Immature natural killer cell (primary cell): ENCODE measurements around the gene PCBP3. TPM values are rescaled to one million over a fixed set of nuclear protein-coding genes. Genes with fewer than 3 reads are reported as not detected.
"Not testable (repeated sequence)": the region's sequence is repeated elsewhere in the genome, so short reads cannot be mapped to it uniquely, and the experiment has no call there.

Experiments
- DNase-seq, 3 donors: peaks; one replicate each; pipeline ENCODE4 v3.0.0; 2022; ENCODE audit warnings: mixed read lengths in 1 of 3
- H3K27ac Mint-ChIP-seq, 6 donors: one replicate each; pipeline ENCODE4 v1.8.0; 2020; ENCODE audit warnings: mixed read lengths in 6 of 6, mild to moderate bottlenecking in 5 of 6, inconsistent platforms in 4 of 6, moderate library complexity in 3 of 6
- H3K27me3 Mint-ChIP-seq, 3 donors: one replicate each; pipeline ENCODE4 v1.8.0; 2020 to 2021; ENCODE audit warnings: low read depth in 3 of 3, mild to moderate bottlenecking in 3 of 3, mixed read lengths in 3 of 3, moderate library complexity in 3 of 3, inconsistent platforms in 1 of 3
- H3K36me3 Mint-ChIP-seq, 3 donors: one replicate each; pipeline ENCODE4 v1.8.0; 2020; ENCODE audit warnings: mixed read lengths in 3 of 3, inconsistent platforms in 2 of 3, mild to moderate bottlenecking in 2 of 3
- H3K4me1 Mint-ChIP-seq, 2 donors: one replicate each; pipeline ENCODE4 v1.8.0; 2020; ENCODE audit warnings: inconsistent platforms in 2 of 2, mild to moderate bottlenecking in 2 of 2, mixed read lengths in 2 of 2, moderate library complexity in 1 of 2
- H3K4me3 Mint-ChIP-seq, 5 donors: one replicate each; pipeline ENCODE4 v1.8.0; 2020; ENCODE audit warnings: mild to moderate bottlenecking in 5 of 5, mixed read lengths in 5 of 5, inconsistent platforms in 3 of 5, moderate library complexity in 3 of 5
- H3K9me3 Mint-ChIP-seq, 6 donors: one replicate each; pipeline ENCODE4 v1.8.0; 2020; ENCODE audit warnings: mild to moderate bottlenecking in 6 of 6, mixed read lengths in 6 of 6, inconsistent platforms in 4 of 6, moderate library complexity in 3 of 6
- polyA plus RNA-seq, 3 donors: library from polyadenylated mRNA; unstranded; fragments of 300-500 nt; fragmentation: Illumina TruSeq; gene quantifications; one replicate each; pipeline ENCODE4 v1.2.3, GENCODE V29; 2021

Gene PCBP3
- polyA plus RNA-seq, 3 donors from 2014 or later, result 0.27 to 0.71 TPM; not detected in 1

DNA sequence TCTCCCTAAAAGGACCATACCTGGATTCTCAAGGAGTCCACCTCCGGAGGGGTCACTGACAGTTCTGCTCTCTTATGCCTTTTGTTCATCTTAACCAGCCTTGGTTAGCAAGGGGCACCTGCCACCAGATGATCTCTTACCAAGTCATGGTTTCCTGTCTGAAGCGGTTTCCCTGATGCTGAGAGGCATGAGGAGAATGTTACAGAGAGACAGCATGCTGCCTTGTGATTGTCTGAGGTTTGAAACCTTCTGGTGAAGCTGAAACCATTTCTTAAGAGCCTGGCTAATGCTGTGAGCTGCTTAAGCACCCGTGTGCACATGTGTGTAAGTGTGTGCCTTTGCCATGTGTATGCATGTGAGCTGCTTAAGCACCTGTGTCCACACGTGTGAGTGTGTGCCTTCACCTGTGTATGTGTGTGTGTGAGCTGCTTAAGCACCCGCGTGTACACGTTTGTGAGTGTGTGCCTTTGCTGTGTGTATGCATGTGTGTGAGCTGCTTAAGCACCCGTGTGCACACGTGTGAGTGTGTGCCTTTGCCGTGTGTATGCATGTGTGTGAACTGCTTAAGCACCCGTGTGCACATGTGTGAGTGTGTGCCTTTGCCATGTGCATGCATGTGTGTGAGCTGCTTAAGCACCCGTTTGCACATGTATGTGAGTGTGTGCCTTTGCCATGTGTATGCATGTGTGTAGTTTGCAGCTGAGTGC lies 201.7 kb downstream of the PCBP3 start:
- Mint-ChIP-seq H3K27ac (no peak overlapping the region), H3K36me3 (peaks cover 5% of the 10 kb centered on the region in 3 donors), H3K9me3 (peaks cover 3 to 12% (median 6%) of the 10 kb centered on the region in 6 donors), H3K4me3 (no peak overlapping the region), H3K4me1 (no peaks in the 10 kb centered on the region), H3K27me3 (peaks cover 2 to 13% (median 4%) of the 10 kb centered on the region in 3 donors)
- no peak for DNase-seq

DNA sequence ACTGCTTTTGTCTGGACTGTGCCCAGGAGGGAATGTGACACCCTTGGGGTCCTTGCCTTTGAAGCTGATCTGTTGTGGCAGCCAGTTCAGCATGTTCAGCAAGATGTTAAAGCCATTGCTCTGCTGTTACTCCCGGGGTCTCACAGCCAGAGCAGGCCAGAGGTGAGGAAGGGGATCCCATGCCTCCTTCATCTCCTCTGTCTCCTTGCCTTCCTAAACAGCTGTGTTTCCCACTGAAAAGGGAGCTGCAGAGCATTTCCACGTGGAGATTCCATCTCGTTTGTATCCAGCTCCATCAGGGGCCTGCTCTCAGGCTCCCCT lies 202.2 kb downstream of the PCBP3 start:
- peaks cover 2 to 16% (median 4%) of the 10 kb centered on the region in 3 donors for H3K27me3 Mint-ChIP-seq
- peaks cover 5% of the 10 kb centered on the region in 3 donors for H3K36me3 Mint-ChIP-seq
- DNase-seq, result no peak
- no peak overlapping the region for H3K4me3 Mint-ChIP-seq
- H3K9me3 Mint-ChIP-seq, result peaks cover 3 to 12% (median 6%) of the 10 kb centered on the region in 6 donors
- H3K27ac Mint-ChIP-seq, result no peak overlapping the region
- no peaks in the 10 kb centered on the region for H3K4me1 Mint-ChIP-seq

DNA sequence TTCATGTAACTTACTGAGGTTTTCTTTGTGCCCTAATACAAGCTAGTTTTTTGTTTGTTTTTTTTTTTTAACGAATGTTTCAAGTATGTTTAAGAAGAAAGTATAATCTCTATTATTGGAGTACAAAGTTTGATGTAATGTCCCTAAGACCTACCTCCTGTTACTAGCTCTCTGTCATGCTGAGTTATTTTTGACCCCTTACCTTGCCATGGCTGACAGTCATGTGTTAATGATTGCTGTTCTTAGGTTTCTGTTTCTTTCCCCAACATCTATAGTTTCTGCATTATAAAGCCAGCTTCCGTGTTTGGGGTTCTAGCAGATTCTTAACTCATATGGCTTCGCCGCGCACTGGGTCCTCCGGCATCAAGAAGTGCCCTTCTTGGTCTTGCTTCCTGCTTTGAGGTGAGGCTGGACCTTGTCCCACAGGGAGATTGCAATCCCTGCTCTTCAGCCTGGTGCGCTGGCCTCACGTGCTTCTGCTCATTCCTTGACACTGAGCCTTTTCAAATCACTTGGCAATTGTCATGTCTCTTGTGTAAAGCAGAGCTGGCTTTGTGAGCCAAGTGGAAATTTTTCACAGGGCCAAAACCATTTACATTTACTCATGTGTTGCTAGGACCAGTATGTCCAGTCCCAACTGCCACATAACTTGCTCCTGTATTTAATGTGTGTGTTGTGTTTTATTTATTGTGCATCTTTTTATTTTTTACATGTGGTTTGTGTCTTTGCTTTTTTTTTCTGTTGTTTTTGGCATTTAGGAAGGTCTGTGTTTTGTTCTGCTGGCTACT lies 203.0 kb downstream of the PCBP3 start:
- H3K4me3 Mint-ChIP-seq, result no peak overlapping the region
- peaks cover 0 to 5% (median under 1%) of the 10 kb centered on the region in 6 donors for H3K9me3 Mint-ChIP-seq
- no peak overlapping the region for H3K27ac Mint-ChIP-seq
- no peak for DNase-seq
- H3K4me1 Mint-ChIP-seq, result no peaks in the 10 kb centered on the region
- H3K36me3 Mint-ChIP-seq, result no peaks in the 10 kb centered on the region
- H3K27me3 Mint-ChIP-seq, result peaks cover 2 to 14% (median 2%) of the 10 kb centered on the region in 3 donors

DNA sequence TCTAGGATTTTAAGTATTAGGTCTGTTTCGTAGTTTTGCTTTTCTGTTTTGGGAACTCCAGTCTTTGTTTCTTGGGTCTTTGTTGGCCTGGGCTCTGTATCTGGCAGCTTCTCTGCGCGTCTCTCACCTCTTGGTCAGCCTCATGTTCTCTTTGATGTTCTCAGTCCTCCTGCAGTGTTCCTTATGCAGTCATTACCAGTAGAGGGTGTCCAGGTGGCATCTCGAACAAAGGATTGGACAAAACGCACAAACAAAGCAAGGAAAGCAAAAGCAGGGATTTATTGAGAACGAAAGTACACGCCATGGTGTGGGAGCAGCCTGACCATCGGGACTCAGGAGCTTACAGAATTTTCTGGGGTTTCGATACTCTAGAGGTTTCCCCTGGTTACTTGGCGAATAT lies 204.3 kb downstream of the PCBP3 start:
- DNase-seq, result no peak
- H3K36me3 Mint-ChIP-seq, result no peaks in the 10 kb centered on the region
- H3K4me3 Mint-ChIP-seq, result no peak overlapping the region
- H3K4me1 Mint-ChIP-seq, result no peaks in the 10 kb centered on the region
- no peak overlapping the region for H3K27ac Mint-ChIP-seq
- no peaks in the 10 kb centered on the region for H3K9me3 Mint-ChIP-seq
- H3K27me3 Mint-ChIP-seq, result peaks cover 0 to 13% (median 2%) of the 10 kb centered on the region in 3 donors

DNA sequence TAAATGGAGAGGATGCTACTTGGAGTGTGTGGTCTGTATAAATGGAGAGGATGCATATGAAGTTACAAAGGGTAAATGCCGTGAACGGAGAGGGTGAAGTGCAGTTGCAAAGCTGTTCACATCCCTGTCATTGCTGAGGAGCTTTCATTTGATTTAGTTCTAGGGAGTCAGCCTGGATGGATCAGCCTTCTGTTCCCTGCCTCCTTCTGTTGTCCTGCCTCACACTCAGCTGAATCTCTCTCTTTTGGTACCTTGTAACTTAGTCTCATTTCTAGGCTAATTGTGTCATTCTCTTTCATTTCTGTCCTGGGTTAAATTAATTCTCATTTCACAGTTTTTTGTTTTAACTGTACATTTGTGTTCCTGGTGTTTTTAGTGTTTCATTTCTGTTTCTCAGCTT lies 204.8 kb downstream of the PCBP3 start:
- no peak overlapping the region for H3K27ac Mint-ChIP-seq
- no peaks in the 10 kb centered on the region for H3K36me3 Mint-ChIP-seq
- H3K4me1 Mint-ChIP-seq, result no peaks in the 10 kb centered on the region
- no peak overlapping the region for H3K4me3 Mint-ChIP-seq
- DNase-seq, result no peak
- H3K9me3 Mint-ChIP-seq, result no peaks in the 10 kb centered on the region
- H3K27me3 Mint-ChIP-seq, result peaks cover 0 to 15% (median 2%) of the 10 kb centered on the region in 3 donors

DNA sequence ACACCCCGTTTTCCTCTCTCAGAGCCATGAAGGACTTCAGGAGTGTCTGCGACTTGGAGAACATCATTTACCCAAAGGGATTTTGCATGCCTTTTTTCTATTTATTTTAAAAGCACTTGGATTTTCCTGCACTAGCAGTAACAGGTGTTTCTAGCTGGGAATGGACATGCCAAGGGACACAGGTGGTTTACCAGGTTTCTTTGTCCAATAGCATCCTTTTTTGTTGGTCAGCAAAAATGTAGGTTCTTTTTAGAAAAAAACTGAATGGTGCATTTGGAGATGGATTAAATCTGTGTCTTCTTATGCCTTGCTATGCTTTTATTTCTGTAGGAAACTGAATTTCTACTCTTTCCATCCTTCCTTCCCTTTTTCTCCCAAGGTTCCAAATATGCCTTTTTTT lies 205.3 kb downstream of the PCBP3 start:
- H3K4me3 Mint-ChIP-seq, result no peak overlapping the region
- H3K27me3 Mint-ChIP-seq, result peaks cover 0 to 15% (median 2%) of the 10 kb centered on the region in 3 donors
- no peaks in the 10 kb centered on the region for H3K36me3 Mint-ChIP-seq
- H3K9me3 Mint-ChIP-seq, result no peaks in the 10 kb centered on the region
- H3K27ac Mint-ChIP-seq, result no peak overlapping the region
- H3K4me1 Mint-ChIP-seq, result no peaks in the 10 kb centered on the region
- DNase-seq, result no peak

DNA sequence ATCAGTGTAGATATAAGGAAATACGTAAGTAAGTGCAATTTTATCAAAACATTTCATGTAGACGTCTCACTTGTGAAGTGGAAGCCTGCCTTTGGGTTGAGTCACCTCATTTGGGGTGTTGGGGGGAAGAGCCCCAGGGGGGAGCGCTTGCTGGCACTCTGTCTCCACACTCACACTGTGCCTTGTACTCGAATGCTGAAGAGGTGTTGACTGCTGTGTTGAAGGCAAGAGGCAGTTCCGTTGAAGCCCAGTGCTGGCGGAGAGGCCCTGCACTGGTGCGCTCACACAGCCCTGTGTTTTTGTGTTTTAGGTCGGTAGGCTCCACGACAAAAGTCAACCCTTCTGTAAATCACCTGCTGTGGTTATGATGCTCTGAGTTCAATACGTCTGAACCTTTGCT lies 206.1 kb downstream of the PCBP3 start:
- no peak for DNase-seq
- Mint-ChIP-seq H3K27ac (no peak overlapping the region), H3K36me3 (no peaks in the 10 kb centered on the region), H3K4me3 (no peak overlapping the region), H3K4me1 (no peaks in the 10 kb centered on the region), H3K27me3 (peaks cover 0 to 16% (median 2%) of the 10 kb centered on the region in 3 donors), H3K9me3 (no peaks in the 10 kb centered on the region)

DNA sequence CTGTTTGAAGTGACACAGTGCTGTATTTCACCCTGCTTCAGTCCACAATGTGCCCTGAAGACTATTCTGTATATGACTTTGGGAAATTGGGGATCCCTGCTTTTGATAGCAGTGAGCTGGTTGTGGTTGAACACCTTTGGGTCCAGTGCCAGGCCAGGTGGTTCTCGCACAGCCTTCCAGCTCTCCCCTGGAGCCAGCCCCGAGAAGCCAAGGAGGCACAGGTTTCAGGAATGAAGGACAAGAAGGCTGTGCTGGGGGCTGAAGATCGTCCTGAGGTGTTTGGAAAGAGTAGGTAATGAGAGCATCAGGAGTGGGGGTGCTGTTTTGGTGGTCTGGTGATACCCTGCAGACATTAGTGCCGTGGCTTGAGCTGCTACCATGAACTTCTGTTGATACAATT lies 206.7 kb downstream of the PCBP3 start:
- Mint-ChIP-seq H3K4me3 (no peak overlapping the region), H3K36me3 (no peaks in the 10 kb centered on the region), H3K9me3 (no peaks in the 10 kb centered on the region), H3K27me3 (peaks cover under 1 to 17% (median 2%) of the 10 kb centered on the region in 3 donors), H3K4me1 (no peaks in the 10 kb centered on the region), H3K27ac (no peak overlapping the region)
- no peak for DNase-seq

DNA sequence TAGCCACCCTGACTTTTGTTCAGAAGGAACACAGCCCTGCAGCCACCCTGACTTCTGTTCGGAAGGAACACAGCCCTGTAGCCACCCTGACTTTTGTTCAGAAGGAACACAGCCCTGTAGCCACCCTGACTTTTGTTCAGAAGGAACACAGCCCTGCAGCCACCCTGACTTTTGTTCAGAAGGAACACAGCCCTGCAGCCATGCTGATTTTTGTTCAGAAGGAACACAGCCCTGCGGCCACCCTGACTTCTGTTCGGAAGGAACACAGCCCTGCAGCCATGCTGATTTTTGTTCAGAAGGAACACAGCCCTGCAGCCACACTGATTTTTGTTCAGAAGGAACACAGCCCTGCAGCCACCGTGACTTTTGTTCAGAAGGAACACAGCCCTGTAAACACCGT lies 208.9 kb downstream of the PCBP3 start:
- not testable (repeated sequence) for H3K27ac Mint-ChIP-seq, H3K4me1 Mint-ChIP-seq, DNase-seq, H3K36me3 Mint-ChIP-seq, H3K9me3 Mint-ChIP-seq, H3K4me3 Mint-ChIP-seq
- H3K27me3 Mint-ChIP-seq, result peaks cover 2 to 17% (median 2%) of the 10 kb centered on the region in 3 donors

DNA sequence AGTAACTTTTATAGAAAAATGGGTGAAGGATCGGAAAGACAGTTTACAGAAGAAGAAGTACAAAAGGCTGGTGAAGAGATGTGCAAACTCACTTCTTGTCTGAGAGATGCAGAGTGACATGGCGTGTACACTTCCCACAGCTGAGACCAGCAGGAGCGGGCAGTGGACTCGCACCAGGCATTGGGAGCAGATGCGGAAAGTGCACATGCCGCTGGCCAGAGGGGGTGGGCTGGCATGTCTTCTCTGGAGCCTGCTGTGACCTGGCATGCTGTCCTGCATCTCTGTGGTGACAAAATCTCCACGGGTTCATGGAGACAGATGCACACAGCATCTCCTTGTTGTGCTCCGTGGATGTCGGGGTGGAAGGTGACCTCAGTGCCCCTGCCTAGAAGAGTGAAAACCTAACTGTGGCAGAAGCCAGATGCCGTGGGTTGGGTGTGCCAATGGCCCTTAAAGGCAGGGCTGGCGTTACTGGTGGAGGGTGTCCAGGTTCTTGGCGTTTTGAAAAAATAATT lies 209.4 kb downstream of the PCBP3 start:
- DNase-seq, result no peak

DNA sequence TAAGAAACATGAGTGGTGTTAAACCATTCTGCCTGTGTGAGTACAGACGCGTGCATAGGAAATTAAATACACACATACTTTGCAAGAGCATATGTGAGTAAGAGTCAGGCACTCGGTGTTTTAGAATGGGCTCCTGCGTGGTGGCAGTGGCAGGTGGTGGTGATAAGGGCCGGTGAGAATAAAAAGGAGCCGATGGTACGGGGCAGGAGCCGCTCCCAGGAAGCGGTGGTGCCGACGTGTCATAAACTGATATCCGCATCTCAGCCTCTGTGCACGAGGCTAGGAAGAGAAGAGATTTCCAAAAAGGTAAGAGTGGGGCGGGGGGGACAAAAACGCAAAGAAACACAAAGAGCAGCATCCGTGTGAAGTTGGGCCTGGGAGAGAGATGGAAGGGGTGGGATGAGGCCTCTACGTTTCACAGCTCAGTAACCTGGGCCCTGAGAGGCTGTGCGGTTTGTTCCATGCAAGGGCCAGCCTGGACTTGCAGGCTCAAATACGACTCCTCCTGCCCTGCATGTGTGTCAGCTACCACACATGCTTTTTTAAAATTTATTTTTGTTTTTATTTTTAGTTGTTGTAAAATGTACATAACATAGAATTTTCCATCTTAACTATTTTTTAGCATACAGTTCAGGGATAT lies 210.3 kb downstream of the PCBP3 start:
- Mint-ChIP-seq H3K27ac (no peak overlapping the region), H3K9me3 (no peaks in the 10 kb centered on the region), H3K27me3 (peaks cover 2 to 17% (median 2%) of the 10 kb centered on the region in 3 donors), H3K4me1 (no peaks in the 10 kb centered on the region), H3K36me3 (no peaks in the 10 kb centered on the region), H3K4me3 (no peak overlapping the region)
- no peak for DNase-seq

More for the DNA sequence above, 209.4 kb downstream of the PCBP3 start:
- Mint-ChIP-seq H3K4me3 (no peak overlapping the region), H3K27ac (no peak overlapping the region), H3K4me1 (no peaks in the 10 kb centered on the region), H3K36me3 (no peaks in the 10 kb centered on the region), H3K9me3 (no peaks in the 10 kb centered on the region), H3K27me3 (peaks cover 2 to 17% (median 2%) of the 10 kb centered on the region in 3 donors)

DNA sequence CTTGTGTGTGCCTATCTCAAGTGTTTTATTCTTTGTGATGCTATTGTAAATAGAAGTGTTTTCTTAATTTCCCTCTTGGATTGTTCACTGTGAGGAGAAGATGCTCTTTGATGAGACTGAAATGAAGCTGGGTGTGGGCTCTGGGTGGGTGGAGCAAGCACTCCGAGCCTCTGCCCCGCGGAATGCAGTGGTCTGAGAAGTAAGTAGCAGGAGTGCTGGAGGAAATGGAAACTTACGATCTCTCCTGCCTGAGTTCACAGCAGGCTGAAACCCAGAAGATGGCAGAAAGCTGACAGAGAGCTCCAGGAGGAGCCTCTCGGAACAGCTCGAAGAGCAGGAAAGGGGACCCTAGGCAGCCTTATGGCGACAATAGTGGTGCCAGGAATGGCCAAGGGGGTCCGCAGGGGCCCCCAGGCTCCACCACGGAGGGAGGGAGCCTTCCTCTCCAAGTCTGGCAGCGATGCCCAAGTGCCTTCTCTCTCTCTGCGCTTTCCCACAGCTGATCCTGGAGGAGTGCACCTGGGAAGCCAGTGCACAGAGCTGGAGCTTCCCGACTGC lies 211.2 kb downstream of the PCBP3 start:
- Mint-ChIP-seq H3K27me3 (peaks cover 2 to 14% (median 2%) of the 10 kb centered on the region in 3 donors), H3K27ac (no peak overlapping the region), H3K4me1 (no peaks in the 10 kb centered on the region), H3K4me3 (no peak overlapping the region), H3K9me3 (no peaks in the 10 kb centered on the region), H3K36me3 (no peaks in the 10 kb centered on the region)
- no peak for DNase-seq

DNA sequence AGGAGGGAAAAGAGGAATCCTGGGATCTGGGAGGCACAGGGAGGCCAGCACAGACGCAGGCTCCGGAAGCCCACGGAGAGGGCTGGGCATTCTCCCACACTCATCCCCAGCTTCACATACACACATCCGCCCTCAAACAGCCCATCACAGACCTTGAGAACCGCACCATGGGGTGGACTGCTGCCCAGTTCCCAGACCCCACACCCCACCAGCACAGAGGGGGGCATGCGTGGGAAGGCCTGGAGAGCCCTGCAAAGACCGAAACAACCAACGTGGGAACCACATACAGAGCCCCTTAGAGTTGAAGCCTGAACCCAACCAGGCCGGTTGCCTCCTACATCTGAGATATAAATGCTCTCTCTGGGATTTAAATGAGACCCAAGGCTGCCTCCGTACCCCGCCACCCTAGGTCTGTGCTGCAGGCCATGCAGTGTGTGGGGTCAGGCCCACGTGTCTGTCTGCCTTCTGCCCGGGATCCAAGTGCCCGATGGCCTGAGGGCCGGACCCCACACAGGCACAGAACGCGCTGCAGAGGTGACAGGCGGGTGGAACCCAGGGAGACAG lies 211.8 kb downstream of the PCBP3 start:
- Mint-ChIP-seq H3K4me3 (no peak overlapping the region), H3K9me3 (no peaks in the 10 kb centered on the region), H3K36me3 (no peaks in the 10 kb centered on the region), H3K27me3 (peaks cover 2 to 9% (median 2%) of the 10 kb centered on the region in 3 donors), H3K4me1 (no peaks in the 10 kb centered on the region), H3K27ac (no peak overlapping the region)
- no peak for DNase-seq
